Stimulated activated CD4-positive, alpha-beta T cell treated with anti-CD3 and anti-CD28 coated beads, Interleukin-4, amount 100 ng/mL, for 48 hours (primary cell): Measurements from ENCODE around the gene DNAH17.
A peak's percentile ranks its signal among the peaks of the same experiment; 100 is the strongest.

Experiments used
- DNase-seq, 2 donors: peaks; one replicate each; pipeline ENCODE4 v3.0.0-alpha.2; 2020; ENCODE audit warnings: low read depth in 2 of 2

DNAH17 gene

GRCh38 chr17:78544881-78545755, 32.1 kb downstream of the DNAH17 start:
- DNase-seq, result no peak

- no peak for DNase-seq
Measured at GRCh38 chr17:78541488-78542206, 35.5 kb downstream of the DNAH17 start.

GRCh38 chr17:78539781-78540180, 37.4 kb downstream of the DNAH17 start:
- DNase-seq, result no peak

DNA sequence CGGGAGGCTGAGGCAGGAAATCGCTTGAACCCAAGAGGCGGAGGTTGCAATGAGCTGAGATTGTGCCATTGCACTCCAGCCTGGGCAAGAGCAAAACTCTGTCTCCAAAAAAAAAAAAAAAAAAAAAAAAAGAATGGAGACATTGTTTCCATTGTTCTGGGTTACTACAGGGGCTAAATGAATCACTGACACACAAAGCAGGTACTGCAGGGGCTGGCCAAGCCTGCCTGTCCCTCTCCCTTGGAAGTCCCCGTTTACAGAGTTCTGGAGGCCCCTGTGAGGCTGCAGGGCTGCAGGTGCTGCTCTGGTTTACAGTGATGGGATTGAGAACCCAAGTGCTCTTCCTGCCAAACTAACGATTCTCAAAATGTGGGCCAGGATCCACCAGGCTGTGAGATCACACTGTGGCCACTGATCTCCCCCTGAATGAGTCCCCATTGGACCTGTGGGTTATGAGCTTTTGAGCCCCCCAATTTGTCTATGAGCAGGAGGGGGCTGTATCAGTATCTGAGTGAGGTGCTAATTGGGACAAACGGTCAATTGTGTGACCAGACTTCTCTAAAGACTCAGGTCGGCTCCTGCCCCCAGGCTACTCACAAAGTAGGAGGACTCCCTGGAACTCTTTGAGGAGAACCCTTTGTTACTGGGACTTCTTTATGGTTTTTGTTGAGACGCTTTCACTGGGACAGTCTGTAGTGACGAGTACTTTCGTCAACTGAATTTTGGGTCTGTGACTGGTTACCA, 39.0 kb downstream of the DNAH17 start:
- no peak for DNase-seq

DNA sequence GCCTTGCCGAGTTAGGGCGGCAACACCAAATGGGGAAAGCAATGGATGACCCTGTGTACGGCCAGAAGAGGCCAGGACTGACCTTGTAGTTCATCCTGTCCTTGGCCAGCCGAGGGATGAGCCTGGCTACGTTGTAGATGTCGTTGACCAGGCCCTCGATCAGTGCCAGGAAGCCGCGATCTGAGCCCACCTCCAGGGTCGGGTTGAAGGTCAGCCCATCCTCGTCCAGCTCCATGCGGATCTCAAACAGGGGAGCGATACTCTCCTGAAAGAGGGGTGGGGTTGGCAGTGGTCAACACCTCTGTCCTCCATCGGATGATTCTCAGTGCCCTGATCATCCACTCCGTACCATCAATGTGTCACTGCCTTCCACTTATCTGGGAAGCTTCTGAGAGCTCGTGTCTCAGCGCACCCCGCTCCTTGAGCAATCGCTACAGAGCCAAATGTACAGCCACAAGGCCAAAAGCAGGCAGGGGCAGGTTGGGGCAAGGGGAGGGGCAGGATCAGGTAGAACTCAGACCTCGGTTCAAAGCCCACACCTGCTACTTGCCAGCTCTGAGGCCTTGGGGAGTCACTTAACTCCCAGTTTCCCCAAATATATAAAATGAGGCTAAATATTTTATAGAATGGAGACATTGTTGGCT, 39.9 kb downstream of the DNAH17 start:
- DNase-seq, result no peak

DNA sequence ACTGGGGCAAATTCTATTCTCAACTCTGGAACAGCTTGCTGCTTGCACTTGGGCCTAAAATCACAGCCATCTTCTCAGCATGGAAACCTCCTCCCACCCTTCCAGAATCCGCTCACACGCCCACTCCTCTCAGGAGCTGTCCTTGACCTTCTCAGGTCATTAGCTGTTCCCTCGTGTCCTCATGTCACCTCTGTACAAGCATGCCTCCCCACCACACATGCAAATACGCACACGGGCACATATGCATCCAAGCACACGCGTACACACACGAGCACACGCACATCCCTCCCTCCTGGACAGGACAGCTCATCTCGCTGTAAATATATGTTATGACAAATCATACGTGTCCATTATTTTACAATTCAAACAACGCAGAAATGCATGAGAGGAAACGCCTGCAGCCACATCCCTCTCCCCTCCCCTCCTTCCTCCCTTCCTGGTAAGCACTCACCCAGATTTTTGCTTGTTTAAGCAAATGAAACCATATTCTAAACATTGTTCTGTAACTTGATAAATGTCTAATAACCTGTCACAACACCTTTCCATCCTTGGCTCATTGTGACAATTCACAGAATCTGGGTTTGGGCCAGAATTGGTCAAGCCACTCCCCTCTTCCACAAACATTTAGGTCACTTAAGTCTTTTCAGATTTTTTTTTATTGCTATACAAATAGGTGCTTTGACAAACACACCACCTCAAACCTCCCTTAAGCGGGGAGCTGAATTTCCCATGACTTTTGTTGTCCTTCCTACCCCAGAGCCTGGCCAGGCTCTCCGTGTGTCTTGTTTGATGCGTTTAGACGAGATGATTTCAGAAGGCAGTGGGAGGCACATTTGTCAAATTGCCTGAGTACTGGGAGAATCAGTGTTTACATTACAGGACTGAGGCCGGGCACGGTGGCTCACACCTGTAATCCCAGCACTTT, 41.7 kb downstream of the DNAH17 start:
- DNase-seq, result no peak

GRCh38 chr17:78534492-78535272, 42.5 kb downstream of the DNAH17 start:
- DNase-seq, result no peak

GRCh38 chr17:78532922-78533640, 44.1 kb downstream of the DNAH17 start:
- DNase-seq, result peak; percentile 8 to 16

DNA sequence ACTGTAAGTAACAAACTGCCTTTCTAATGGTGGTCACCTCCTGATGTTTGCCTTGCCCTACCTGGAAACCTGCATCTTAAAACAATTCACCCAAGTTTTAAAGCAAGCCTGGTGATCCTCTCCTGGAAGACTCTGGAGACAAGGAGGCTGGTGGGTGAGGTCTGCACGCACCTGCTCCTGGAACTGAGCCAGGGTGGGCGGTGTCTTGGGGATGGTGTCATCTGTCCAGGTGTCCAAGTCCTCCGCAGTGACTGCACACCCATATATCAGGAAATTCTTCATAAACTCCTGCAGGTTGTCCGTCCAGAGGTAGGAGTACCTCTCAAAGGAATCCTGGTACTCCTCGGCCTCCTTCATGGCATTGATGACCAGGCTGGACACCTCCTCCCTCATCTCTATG, 44.9 kb downstream of the DNAH17 start:
- DNase-seq, result no peak

- DNase-seq, result no peak
Measured at GRCh38 chr17:78530675-78531074, 46.5 kb downstream of the DNAH17 start.

GRCh38 chr17:78529871-78530670, 47.1 kb downstream of the DNAH17 start:
- DNase-seq, result no peak

DNA sequence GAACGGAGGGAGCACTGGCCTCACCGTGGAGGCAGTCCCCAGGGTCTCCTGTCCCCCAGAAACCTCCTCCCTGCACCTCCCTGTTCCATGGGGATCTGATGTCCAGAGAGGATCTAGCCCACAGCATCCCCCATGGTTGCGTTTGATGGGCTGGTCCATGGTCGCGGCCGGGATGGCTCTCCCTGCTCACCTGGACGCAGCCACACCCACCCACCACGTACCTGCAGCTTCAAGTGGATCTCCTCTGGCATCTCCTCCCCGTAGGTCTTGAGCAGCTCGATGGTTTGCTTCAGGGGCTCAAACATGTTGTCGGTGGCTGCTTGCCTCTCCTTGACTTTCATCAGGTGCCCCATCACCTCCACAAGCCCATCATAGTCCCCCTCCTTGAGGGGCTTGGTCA, 47.9 kb downstream of the DNAH17 start:
- DNase-seq, result no peak

GRCh38 chr17:78528541-78528940, 48.7 kb downstream of the DNAH17 start:
- no peak for DNase-seq

- no peak for DNase-seq
Measured at GRCh38 chr17:78527345-78527744, 49.9 kb downstream of the DNAH17 start.

DNA sequence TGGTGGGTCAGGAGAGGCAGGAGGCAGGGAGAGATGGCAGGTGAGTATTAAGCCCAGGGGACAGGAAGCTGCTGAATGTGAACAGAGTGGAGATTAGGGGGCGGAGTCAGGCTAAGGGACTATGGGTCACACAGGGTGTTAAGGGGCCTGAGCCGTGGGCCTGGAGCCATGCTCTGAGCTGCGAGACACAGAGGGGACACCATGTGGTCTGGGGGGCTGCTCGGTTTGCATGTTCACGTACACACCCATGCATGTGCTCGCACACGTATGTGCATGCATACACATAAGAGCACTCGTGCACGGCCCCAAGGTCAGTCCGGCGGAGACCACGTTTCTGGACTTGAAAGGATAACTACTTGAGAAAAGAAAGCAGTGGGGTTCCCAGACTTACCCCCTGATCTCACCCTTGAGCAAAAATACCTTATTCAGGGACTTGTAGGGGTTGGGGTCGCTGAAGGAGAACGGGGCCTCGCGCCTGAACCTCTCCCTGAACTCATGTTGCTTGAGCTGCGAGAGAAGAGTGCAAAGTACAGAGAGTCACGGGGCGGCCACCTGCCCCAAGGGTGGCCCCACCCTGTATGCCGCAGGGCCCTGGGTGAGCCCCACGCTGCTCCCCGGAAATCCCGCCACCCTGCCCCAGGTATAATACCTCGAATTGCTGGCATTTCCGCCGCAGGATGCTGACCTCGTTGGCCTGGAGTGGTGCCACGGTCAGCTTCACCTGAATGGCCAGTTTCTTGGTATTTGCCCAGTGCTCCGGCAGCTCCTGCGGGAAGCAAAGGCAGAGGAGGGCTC, 50.8 kb downstream of the DNAH17 start:
- DNase-seq, result no peak

DNA sequence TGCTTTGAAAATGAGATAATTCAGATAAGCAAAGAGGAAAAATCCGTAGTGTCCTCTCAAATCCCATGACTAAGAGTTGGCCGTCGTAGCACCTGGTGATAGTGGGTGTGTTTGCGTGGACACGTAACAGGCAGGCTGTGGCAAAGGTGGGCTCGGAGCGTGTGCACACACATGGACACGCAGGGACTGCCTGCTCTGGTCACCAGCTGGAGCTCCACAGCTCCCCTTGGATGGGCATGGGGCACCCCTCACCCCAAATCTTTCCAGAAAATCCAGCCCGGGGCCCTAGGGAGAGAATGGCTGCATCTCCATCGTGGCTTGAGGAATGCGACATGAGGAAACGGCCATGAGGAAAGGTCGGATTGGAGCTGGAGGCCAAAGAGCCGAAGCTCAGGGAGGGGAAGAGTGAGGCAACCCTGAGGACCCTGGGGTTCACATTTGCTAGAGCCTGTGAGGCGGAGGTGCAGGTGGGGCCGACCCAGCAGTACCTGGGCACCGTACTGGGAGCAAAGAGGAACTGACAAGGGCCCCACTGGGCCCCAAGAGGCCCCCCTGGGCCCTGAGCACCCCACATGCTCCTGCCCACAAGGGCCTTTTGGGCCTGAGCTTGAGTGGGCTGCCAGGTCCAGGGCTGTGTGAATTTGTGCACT, 51.6 kb downstream of the DNAH17 start:
- no peak for DNase-seq

DNA sequence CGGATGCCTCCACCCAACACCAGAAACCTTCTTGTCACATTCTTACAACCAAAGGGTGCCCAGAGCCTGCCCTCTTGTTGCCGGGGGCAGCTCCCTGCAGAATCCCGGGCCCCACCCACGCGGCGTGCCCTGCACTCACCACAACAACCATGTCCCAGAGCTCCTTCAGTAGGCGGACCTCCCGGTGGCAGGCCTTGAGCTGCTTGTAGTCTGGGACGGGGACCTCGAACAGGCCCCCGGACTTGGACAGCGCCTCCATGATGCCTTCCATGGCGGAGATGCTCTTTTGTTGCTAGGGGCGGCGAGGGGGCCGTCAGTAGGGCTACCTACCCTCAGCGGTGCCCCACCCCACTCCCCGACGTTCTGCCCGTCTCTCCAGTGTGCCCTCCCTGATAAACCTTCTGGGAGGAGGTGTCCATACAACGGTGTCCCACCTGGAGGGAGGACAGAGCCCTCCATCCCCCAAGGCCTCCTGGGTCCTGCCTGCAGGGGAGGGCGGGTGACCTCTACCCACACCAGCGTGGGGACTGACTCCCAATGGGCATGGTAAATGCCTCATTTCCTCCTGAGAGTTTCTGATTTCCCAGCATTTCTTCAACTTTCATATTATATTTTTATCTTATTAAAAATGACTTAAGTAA, 52.2 kb downstream of the DNAH17 start:
- no peak for DNase-seq
